Measurements from ENCODE around the gene CD177. TPM values are rescaled to one million over a fixed set of nuclear protein-coding genes. Genes with fewer than 3 reads are reported as not detected.
A peak's percentile ranks its signal among the peaks of the same experiment; 100 is the strongest.
"Not testable (repeated sequence)": the region's sequence is repeated elsewhere in the genome, so short reads cannot be mapped to it uniquely, and the experiment has no call there.

The CD177 gene
- total RNA-seq, 1 experiment from 2014 or later: not detected

DNA sequence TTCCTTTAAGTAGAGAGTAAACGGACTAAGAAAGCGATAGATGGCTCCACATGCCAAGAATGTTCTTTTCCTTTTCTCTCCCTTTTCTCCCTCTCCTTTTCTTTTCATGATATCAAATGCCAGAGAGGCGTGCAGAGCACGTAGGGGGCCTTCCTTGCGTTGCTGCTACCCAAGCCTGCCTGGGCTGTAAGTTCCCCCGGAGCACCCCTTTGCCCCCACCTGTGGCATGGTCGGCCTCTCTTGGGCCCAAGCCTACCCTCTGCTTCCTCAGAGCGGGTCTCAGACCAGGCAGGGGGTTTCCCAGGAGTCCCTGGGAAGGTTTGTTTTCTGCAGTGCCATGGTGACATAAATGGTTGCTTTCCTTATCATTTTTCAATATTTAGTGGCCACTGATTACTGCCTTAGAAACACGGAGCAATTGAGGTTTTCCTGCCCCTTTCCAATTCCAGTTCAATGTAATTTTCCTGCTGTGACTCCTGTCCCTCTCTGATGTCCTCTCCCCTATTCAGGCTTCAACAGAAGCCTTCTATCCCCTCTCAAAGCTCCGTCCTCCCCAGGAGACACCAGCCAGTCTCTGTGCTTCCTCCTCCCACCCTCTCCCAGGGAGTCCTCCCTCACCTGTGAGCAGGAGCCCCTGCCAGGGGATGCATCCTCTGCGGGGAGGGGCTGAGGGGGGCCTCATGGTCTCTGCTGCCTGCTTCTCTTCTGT is 22.6 kb upstream of the CD177 start:
- no peak for DNase-seq (ENCODE audit: low read depth, low spot score)
- in situ Hi-C loops (cut with HindIII; ENCODE audit: low pct_unique_long_range_greater_than_20kb, low sequenced_read_pairs): no loop called here

DNA sequence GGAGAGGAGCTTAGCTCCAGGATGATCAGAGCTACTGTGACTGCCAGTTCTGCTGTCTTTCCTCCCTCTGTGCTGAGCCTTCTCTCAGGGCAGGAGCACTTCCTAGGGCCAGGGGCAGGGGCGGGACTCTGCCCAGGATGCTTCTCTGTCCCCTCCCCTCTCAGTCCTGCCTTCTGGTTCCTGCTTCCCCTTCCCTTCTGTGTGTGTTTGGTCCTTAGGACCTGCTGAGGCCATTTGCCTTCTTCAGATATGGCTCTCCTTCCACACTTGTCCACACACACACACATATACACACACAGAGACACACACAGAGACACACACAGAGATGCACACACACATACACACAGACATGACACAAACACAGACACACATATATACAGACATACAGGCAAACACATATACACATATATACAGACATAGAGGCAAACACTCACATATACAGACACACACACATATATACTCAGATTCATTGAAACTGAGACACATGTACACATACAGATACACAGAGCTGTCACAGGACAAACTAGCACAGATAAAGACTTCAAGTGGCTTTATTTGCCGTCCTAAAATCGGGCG is 22.0 kb upstream of the CD177 start:
- in situ Hi-C loops (cut with HindIII; ENCODE audit: low pct_unique_long_range_greater_than_20kb, low sequenced_read_pairs): no loop called here
- no peak for DNase-seq (ENCODE audit: low read depth, low spot score)

DNA sequence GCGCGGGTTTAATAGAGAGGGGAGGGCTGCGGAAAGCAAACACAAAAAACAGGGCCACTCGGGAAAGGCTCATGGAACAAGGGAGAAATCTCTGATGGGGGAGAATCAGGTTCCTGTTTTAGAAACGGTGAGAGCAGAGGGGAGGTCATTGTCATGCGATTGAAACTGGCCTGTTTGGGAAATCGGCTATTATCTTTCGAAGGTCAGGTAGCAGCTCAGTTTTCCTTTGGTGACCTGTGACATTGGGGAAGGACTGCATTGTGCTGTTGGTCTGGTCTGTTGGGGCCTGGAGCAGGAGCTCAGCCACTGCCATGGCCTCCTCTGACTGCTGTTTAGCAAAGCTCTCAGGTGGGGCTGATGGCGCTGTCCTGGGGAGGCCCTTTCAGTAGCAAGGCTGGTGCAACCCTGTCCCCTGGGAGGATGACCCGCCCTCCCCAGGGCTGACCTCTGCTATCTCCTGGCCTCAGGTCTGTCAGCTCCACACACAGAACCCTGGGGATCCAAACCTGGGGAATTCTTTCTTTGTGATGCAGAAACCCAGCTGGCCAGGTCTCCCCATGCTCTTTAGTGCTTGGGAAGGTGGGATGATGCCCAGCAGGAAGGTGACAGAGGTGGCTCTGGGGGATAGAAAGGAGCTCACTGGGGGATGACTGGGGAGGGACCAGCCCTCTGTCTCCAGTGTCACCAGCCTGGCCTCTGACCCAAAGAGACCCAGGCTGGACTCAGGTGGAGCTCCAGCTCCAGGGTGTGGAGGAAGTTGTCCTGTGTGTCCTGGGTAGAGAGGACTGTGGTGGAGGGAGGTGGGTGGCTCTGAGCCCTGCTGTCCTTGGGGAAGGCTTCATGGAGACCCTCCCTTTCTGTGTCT is 21.2 kb upstream of the CD177 start:
- in situ Hi-C loops (cut with HindIII; ENCODE audit: low pct_unique_long_range_greater_than_20kb, low sequenced_read_pairs): no loop called here
- DNase-seq (ENCODE audit: low read depth, low spot score): no peak

DNA sequence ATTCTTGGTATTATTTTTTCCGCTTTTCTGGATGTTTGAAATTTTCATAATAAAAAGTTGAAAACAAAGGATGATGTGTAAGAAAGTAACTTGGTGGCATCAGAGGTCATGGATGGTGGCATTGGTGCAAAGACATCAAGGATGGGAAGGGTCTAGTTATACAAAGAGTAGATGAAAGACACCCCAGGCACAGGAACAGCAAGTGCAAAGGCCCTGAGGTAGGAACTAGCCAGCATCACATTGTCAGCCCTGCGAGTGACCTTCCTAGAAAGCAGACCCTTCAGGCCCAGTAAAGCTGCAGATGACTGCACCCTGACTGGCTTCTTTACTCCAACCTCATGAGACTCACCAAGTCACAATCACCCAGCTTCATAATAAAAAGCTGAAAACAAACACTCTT is 17.0 kb upstream of the CD177 start:
- DNase-seq (ENCODE audit: low read depth, low spot score); in situ Hi-C loops (cut with HindIII; ENCODE audit: low pct_unique_long_range_greater_than_20kb, low sequenced_read_pairs): not testable (repeated sequence)

DNA sequence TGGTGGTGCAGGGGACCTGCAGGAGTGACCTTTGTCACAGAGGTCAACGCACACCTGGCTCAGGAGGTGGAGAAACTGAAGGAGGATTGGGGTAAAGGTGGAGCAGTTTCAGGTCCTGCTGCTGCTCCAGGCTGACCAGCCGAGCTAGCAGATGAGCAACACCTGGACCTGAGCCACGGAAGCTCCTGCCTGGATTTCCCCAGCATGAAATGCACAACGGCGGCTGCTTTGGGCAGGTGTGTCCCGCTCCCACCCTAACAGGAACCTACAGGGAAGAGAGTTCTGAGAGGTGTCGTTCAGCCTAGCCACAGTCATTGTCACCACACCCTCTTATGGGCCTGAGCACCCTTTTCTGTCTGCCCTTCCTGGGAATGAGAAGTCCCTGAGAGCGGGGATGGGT is 15.7 kb upstream of the CD177 start:
- DNase-seq (ENCODE audit: low read depth, low spot score): no peak
- in situ Hi-C loops (cut with HindIII; ENCODE audit: low pct_unique_long_range_greater_than_20kb, low sequenced_read_pairs): no loop called here

DNA sequence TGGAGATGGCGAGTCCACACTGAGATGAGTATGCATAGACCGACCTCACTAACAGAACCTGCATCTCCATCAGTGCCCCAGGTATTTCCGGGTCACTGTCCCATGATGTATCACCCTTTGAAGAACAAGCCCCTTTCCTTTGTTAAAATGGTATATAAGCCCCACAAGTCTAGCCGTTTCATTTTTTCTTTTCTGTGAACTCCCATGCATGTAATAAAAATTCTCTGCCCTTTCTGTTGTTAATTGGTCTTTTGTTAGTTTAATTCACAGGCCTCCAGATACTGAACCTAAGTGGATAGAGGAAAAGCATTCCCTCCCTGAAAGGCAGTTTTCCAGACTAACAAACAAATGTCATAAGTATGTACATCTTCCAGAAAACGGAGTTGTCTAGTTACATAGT is 15.0 kb upstream of the CD177 start:
- in situ Hi-C loops (cut with HindIII; ENCODE audit: low pct_unique_long_range_greater_than_20kb, low sequenced_read_pairs): no loop called here

DNA sequence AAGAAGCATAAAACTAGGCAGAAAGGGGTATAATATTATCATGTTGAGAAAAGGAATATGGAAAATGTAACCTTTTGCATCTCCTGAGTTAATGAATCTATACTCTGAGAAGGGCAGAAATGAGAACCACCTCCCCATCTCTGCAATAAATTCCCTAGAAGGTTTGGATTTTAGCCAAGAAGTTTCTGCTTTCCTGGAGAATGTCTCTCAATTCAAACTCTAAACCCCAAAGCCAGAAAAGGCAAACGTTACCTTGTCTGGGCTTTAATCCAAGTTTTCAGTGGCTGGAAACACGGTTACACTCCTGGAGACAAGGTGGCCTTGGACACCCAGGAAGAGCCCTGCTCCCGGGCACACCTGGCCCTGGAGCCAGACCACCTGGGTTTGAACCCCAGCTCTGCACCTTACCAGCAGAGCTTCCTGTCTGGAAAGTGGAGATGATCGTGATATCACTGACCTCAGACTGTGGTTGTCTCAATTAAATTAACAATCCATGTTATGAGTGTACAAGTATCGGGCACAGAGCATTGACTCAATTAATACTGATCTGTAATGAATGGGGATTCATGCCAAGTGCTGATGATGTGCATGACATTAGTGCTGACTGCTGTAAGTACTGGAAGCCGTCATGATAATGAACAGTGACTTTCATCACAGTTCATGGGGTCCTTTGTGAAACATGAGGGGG is 14.1 kb upstream of the CD177 start:
- DNase-seq (ENCODE audit: low read depth, low spot score); in situ Hi-C loops (cut with HindIII; ENCODE audit: low pct_unique_long_range_greater_than_20kb, low sequenced_read_pairs): not testable (repeated sequence)

More for the DNA sequence above, 15.0 kb upstream of the CD177 start:
- DNase-seq (ENCODE audit: low read depth, low spot score): no peak

DNA sequence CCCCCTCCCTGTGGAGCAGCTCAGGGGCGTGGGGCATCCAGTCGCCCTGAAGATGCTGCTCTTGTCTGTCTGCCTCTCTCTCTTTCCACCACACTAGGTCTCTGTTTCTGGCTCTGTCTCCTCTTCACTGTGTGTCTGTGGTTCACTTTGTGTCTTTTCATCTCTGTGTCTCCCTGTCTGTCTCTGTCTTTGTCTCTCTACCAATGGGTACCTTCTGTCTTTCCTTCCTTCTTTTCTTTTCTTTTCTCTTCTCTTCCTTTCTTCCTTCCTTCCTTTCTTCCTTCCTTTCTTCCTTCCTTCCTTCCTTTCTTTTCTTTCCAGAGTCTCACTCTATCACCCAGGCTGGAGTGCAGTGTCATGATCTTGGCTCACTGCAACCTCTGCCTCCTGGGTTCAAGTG is 13.4 kb upstream of the CD177 start:
- in situ Hi-C loops (cut with HindIII; ENCODE audit: low pct_unique_long_range_greater_than_20kb, low sequenced_read_pairs); DNase-seq (ENCODE audit: low read depth, low spot score): not testable (repeated sequence)

DNA sequence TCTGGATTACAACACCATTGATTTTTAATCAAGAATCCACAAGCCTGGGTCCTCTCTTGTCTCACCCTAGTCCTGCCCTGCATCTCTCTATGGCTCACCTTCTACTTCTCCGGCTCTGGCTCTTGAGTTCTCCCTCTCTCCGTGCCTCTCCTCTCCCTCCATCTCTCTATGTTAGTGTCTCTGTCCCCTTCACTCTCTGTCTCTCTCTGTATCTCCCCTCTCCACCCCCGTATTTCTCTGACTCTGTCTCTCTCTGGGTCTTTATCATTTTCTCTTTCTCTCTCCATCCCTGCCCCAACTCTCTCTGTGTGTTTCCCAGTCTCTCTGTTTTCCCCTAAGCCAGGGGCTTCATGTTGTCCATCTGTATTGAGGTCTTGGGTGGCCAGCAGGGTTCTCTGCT is 12.4 kb upstream of the CD177 start:
- in situ Hi-C loops (cut with HindIII; ENCODE audit: low pct_unique_long_range_greater_than_20kb, low sequenced_read_pairs); DNase-seq (ENCODE audit: low read depth, low spot score): not testable (repeated sequence)

DNA sequence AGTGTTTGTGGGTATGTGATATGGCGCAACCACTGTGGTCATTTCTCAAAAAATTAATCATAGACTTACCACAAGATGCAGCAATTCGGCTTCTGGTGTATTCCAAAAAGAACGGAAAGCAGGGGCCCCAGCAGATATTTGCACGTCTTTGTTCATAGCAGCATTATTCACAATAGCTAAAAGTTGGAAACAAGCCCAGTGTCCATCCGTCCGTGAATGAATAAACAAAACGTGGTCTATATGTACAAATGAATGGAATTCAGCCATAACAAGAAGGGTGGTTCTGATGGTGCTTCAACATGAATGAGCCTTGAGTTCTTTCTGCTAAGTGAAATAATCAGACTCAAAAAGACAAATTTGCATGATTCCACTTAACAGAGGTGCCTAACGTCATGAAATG is 11.4 kb upstream of the CD177 start:
- in situ Hi-C loops (cut with HindIII; ENCODE audit: low pct_unique_long_range_greater_than_20kb, low sequenced_read_pairs): not testable (repeated sequence)
- DNase-seq (ENCODE audit: low read depth, low spot score): peak; percentile 57

DNA sequence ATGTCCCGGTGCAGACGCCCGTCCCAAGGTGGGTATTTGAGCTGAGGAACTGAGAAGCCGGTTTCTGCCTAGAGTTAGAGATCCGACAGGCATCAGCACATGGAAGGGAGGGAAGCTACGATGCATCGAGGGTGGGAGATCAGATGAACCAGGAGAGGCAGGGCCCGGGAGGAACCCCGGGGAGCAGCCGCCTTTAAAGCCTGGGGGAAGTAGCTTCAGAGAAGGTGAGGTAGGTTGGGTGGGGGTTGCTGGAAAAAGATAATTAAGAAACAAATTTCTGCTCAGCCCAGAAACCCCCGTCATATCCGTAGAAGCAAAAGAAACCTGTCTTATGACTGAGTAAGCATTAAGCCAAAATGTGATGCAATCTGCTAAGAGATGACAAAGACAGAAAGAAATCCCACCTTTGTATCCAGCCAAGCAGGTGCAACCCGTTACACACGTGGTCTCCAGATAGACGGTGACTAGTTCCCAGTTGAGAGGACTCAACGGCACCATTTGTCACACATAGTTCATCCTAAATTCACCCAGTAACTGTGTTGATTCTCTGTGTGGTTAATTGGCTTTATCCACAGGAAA is 9.1 kb upstream of the CD177 start:
- DNase-seq (ENCODE audit: low read depth, low spot score); in situ Hi-C loops (cut with HindIII; ENCODE audit: low pct_unique_long_range_greater_than_20kb, low sequenced_read_pairs): not testable (repeated sequence)

DNA sequence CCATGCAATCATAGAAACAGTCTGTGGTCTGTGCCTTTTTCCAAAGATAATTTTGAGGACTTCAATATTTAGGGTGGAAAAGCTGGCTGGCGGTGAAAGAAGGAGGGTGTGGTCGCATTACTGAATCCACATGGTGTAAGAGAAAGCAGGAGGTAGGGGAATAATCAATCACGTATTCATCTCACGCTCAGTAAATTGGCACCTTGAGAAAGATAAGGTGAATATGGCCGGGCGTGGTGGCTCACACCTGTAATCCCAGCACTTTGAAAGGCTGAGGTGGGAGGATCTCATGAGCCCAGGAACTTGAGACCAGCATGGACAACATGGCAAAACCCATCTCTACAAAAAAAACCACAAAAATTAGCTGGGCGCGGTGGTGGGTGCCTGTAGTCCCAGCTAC is 3.7 kb upstream of the CD177 start:
- DNase-seq (ENCODE audit: low read depth, low spot score); in situ Hi-C loops (cut with HindIII; ENCODE audit: low pct_unique_long_range_greater_than_20kb, low sequenced_read_pairs): not testable (repeated sequence)

DNA sequence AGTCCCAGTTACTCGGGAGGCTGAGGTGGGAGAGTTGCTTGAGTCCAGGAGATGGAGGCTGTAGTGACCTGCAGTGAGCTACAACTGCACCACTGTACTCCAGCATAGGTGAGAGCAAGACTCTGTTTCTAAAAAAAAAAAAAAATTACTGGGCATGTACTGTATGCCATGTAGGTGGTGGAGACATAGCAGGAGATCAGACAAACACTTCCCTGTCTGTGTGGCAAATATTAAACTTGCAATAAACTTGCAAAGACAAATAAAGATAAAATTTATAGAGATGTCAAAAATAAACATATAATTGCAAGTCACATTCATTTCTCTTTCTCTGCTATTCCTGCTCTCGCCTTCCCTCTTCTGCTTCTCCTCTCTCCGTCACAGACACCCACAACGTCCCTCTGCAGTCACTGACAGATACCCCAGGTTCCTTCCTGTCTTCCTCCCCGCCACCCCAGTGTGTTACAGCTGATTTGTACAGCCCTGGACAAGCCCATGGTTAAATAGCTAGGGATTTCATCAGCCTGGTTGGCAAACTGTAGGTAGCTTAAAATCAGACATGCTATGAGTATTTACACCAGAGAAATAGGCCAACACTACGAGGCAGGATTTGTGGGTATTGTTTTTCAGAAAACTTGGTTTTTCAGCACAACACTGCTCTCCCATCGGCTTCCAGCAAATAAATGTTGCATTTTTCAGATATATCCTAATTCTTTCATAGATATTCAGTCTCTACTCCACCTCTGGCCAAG is 1.3 kb upstream of the CD177 start:
- DNase-seq (ENCODE audit: low read depth, low spot score): no peak
- in situ Hi-C loops (cut with HindIII; ENCODE audit: low pct_unique_long_range_greater_than_20kb, low sequenced_read_pairs): no loop called here

DNA sequence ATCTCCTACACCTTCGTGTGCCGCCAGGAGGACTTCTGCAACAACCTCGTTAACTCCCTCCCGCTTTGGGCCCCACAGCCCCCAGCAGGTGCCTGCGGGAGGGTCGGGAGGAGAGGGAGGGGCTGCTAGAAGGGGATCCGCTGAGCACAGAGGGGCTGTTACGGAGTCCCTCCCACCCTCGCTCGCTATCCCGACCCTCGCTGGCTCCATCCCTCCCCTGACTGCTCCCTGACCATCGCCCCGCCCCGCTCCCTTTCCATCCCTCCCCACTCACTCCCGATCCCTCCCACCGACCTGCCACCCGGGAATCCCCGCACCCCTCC is 780 bp downstream of the CD177 start:
- no peak for DNase-seq (ENCODE audit: low read depth, low spot score)
- in situ Hi-C loops (cut with HindIII; ENCODE audit: low pct_unique_long_range_greater_than_20kb, low sequenced_read_pairs): no loop called here

DNA sequence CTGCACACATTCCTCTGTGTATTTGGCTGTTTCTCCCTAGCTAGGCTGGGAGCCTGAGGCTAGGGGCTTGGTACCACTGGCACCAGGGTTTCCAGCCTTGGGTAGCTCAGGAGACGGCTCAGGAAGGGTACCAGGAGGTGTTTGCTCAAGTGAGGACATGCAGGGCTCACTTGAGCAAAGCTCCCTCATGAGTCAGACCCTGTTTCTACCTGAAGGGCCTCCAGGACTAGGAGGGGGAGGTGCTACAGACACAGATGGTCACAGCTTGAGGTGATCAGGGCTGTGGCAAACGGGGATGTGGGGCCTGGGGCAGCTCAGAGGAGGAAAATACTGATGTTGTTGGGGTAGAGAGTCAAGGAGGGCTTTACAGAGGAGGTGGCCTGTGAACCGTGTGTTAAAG is 3.3 kb downstream of the CD177 start:
- in situ Hi-C loops (cut with HindIII; ENCODE audit: low pct_unique_long_range_greater_than_20kb, low sequenced_read_pairs); DNase-seq (ENCODE audit: low read depth, low spot score): not testable (repeated sequence)

DNA sequence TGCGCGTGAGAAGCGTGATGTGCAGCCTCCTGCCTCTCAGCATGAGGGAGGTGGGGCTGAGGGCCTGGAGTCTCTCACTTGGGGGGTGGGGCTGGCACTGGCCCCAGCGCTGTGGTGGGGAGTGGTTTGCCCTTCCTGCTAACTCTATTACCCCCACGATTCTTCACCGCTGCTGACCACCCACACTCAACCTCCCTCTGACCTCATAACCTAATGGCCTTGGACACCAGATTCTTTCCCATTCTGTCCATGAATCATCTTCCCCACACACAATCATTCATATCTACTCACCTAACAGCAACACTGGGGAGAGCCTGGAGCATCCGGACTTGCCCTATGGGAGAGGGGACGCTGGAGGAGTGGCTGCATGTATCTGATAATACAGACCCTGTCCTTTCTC is 8.7 kb downstream of the CD177 start:
- DNase-seq (ENCODE audit: low read depth, low spot score): no peak
- in situ Hi-C loops (cut with HindIII; ENCODE audit: low pct_unique_long_range_greater_than_20kb, low sequenced_read_pairs): no loop called here

DNA sequence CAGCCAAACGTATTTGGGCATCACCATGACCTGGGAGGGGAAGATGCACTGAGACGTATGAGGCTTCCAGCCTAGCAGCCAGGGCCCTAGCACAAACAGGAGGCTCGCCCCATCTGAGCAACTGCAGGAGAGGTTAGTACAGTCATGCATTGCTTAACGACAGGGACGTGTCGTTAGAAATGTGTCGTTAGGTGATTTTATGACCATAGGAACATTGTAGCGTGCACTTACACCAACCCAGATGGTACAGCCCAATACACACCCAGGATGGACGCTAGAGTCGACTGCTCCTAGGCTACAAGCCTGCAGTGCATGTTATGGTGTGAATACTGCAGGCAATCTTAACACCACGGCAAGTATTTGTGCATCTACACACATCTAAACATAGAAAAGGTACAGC is 9.3 kb downstream of the CD177 start:
- in situ Hi-C loops (cut with HindIII; ENCODE audit: low pct_unique_long_range_greater_than_20kb, low sequenced_read_pairs): no loop called here
- no peak for DNase-seq (ENCODE audit: low read depth, low spot score)
